HG03280 (cell line): ENCODE data around the gene ACTR3.

ENCODE experiments used
- ATAC-seq: cut with Tn5 transposase; IDR thresholded peaks from one replicate; pipeline ENCODE4 v1.9.1; 2021; ENCODE audit warnings: mild to moderate bottlenecking, moderate library complexity; ENCODE audit not compliant: unreplicated experiment

ACTR3 gene

GRCh38 chr2:113996671-113997594, 107.0 kb downstream of the ACTR3 start:
- no peak for ATAC-seq

GRCh38 chr2:114001152-114001551, 111.3 kb downstream of the ACTR3 start:
- ATAC-seq = no peak

DNA sequence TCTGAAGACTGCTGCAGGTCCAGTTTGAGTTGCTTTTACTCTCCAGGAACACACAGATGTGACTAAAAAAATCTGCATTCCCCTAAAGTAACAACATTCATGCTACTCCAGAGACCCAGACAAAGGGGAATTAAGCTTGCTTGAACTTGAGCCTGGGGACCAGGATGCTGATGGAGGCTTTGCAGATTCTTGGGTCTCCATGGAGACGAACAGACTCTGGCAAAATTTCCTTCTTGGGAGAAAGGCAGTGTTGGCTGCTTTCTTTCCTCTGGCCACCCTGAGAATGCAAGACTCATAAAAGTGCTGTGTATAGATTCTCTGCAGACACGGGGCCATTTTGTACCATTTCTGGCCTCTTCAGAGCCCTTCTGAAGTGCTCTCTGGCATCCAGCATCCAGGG, 112.0 kb downstream of the ACTR3 start:
- ATAC-seq = no peak

DNA sequence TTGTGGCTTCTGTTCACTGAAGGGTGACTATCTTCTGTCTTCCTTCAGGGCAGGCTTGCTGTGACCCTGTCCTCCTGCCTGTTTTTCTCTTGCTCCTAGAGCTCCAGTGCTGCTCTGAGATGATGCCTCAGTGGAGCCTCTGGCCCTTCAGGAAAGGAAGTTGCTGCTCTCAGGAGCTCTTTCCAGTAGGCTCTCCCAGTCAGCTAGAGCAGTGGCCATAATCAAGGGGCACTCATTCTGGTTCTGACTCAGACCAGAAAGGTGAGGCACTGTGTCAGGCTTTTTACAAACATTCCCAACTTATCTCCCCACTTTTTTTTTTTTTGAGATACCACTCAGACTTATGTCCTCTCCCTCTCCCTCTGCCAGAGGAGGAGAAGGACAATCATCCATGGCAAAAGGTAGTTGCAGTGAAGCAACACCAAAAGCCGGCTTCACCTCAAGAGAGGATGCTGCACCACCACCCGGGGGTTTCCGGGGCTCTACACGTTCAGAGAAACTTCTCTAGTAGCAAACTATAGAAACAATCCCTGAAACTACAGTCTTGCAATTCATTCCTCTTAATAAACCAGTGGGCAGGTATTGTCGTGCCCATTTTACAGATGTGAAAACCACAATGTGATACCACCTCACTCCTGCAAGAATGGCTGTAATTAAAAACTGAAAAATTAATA, 115.4 kb downstream of the ACTR3 start:
- no peak for ATAC-seq

- ATAC-seq = no peak
Measured at GRCh38 chr2:114006460-114006859, 116.6 kb downstream of the ACTR3 start.

DNA sequence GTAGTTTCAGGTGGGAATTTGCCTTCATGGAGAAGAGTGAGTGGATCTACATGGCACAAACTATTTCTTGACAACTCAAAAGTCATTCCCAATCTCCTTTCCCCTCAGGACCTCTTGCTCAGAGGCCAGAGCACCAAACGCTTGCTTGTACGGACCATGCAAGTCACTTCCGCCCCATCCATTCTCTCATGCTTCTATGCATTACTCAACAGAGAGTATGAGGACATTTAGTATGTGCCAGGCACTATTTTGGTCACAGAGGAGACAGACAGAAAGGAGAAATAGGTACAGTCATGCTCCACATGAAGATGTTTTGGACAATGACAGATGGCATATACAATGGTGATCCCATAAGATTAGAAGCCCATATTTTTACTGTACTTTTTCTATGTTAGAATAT, 117.5 kb downstream of the ACTR3 start:
- no peak for ATAC-seq

- no peak for ATAC-seq
Measured at GRCh38 chr2:114008720-114009119, 118.8 kb downstream of the ACTR3 start.

GRCh38 chr2:114009205-114009944, 119.5 kb downstream of the ACTR3 start:
- ATAC-seq = no peak

DNA sequence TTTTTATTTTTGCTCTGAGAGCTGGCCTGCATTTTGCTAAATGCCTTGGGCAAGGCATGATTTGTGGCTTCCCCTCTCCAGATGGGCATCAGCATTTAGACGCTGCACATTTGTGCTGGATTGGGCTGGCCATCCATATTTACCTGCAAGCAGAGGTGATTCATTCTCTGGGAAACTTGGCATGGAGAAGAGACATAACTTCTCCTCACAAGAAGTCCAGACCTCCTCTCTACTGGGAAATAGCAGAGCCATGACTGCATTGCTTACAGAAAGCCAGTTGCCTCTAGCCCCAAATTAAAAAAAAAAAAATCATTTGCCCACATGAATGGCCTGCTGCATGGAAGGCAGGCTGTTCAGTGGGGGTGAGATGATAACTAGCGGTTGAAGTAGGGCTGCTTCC, 120.1 kb downstream of the ACTR3 start:
- no peak for ATAC-seq

GRCh38 chr2:114011713-114012112, 121.8 kb downstream of the ACTR3 start:
- no peak for ATAC-seq
